T47D (cell line): ENCODE results near the gene SCAANT1.

Experiments used
- DNase-seq, 2 experiments: peaks; one replicate each; pipeline versions ENCODE4 v3.0.0 to v3.0.0-alpha.2; 2011 to 2012; ENCODE audit warnings: low read depth in 1 of 2, low spot score in 1 of 2
- JUND ChIP-seq: IDR thresholded peaks from 2 replicates; pipeline ENCODE4 v1.6.1; 2012; ENCODE audit warnings: low read depth
- in situ Hi-C: cut with HindIII; loops from 2 replicates; pipeline ENCODE4 v1.10.0; 2016; ENCODE audit warnings: low sequenced_read_pairs, low pct_unique_long_range_greater_than_20kb

Gene SCAANT1

GRCh38 chr3:63946753-63947152 lies 34.6 kb upstream of the SCAANT1 start:
- in situ Hi-C loops, result no loop called here
- DNase-seq, result no peak
- TF ChIP-seq JUND, result no peak

DNA sequence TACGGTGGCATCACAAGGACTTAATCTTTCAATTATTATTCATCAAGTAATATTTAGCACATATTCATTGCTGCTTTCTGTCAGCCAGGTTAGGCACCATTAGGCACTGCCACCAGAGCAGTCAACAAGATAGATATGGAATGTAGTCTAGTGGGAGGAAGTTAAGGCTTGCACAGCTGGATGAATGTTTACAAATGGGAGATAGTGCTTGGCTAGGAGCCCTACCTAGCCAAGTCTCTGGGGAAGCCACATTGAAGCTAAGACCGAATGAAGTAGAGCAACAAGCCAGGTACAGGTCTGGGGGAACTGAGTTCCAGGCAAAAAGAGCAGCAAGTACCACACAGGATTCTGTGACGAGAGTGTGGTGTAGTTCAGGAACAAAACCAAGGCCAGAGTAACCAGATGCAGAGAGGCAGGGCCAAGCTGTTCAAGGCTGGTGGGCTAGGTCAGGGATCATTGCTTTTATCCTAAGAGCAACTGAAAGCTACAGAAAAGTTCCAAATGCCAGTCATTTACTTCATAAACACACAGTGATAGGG lies 33.4 kb upstream of the SCAANT1 start:
- no peak for TF ChIP-seq JUND
- in situ Hi-C loops, result no loop called here
- DNase-seq, result no peak

- in situ Hi-C loops, result no loop called here
- no peak for DNase-seq
- TF ChIP-seq JUND, result no peak
Measured at GRCh38 chr3:63943678-63944077, 31.5 kb upstream of the SCAANT1 start.

GRCh38 chr3:63942528-63942927 lies 30.3 kb upstream of the SCAANT1 start:
- no peak for TF ChIP-seq JUND
- DNase-seq, result no peak
- in situ Hi-C loops, result no loop called here

GRCh38 chr3:63940389-63940757 lies 28.2 kb upstream of the SCAANT1 start:
- no peak for TF ChIP-seq JUND
- DNase-seq, result no peak
- in situ Hi-C loops, result no loop called here

- TF ChIP-seq JUND, result no peak
- in situ Hi-C loops, result no loop called here
- peak; percentile 15 to 71 for DNase-seq
Measured at GRCh38 chr3:63937661-63938651, 25.8 kb upstream of the SCAANT1 start.

DNA sequence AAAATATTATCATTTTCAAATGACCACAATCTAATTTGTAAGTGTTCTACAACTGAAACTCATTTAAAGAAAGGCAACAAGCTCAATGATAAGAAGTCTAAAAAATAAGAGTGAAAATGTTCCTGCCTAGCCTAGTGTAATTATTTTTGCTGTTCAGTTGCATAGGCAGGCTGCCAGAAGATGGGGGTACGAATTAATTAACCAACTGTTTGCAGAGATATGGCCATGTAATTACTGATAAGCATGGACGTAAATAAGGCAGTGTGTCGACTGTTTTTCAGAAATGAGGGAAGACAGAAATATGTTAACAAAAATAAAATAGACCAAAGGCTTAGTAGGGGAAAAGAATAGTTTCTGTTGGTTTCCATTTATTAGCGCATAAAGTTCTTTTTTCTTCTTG lies 24.7 kb upstream of the SCAANT1 start:
- TF ChIP-seq JUND, result no peak
- in situ Hi-C loops, result no loop called here
- no peak for DNase-seq

DNA sequence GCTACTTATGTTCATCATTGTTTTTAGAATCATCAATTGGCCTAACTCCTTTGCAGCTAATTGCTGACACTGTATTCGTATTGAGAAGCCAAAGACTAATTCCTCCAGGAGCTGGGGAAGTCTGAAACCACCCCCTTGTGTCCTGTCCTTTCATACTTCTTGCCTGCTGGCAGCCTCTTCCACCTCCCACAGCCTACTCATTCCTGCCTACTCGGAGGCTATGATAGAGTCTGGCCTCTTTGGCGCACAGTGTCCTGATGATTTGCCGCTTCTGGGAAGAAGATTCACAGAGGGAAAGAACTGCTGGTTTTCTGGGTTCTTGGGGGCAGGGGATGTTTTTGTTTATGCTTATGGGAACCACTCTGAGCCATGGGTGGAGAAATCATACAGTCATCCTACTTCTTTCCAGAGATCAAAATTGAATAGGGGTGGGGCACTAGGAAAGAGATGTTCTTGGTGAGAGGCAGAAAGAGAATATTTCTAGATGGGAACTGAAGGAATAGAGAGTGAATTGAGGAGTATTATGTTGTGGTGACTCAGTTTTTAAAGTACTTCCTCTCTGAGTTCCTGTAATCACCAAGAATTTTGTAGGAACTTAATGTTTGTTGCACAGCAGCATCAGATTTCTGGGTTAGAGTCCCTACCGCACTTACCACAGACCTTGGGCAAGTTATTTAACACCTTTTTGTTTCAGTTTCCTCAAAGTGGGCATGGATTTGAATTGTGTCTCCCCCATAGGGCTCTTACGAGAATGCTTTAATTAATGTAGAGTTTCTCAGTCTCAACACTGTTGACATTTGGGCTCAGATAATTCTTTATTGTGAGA lies 22.1 kb upstream of the SCAANT1 start:
- DNase-seq, result no peak
- TF ChIP-seq JUND, result no peak

GRCh38 chr3:63933459-63933858 lies 21.3 kb upstream of the SCAANT1 start:
- TF ChIP-seq JUND, result no peak
- DNase-seq, result no peak
- in situ Hi-C loops, result no loop called here

More for the DNA sequence above, 22.1 kb upstream of the SCAANT1 start:
- in situ Hi-C loops, result no loop called here

- TF ChIP-seq JUND, result no peak
- in situ Hi-C loops, result no loop called here
- peak in 1 of 2 experiments; percentile 42 for DNase-seq
Measured at GRCh38 chr3:63932509-63933212, 20.5 kb upstream of the SCAANT1 start.

DNA sequence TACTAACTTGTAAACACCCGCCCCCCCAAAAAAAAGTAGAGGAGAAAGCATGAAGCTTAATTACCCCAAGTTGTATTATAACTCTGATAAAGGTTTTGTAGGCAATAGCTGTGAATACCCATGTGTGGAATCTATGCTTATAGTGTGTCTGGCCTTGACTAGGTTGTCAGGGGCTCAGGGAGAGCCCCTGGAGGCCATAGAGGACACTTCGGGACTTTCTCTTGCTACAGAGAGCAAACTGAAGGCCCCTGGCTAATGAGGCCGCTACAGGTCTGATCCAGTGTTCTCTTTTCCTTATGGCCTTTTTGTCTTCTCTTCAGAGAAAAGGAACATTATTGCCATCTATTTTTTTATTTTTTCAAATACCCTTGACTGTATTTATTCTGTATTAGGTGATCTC lies 19.1 kb upstream of the SCAANT1 start:
- in situ Hi-C loops, result no loop called here
- no peak for TF ChIP-seq JUND
- no peak for DNase-seq
